Measurements from ENCODE around the gene DPP7.

GRCh38 chr9:137136261-137136880 is 21.8 kb upstream of the DPP7 start:
- TF ChIP-seq CTCF (conservative IDR thresholded peaks at IDR 0.05; ENCODE audit: low read length) (no peak), EZH2phosphoT487 (IDR thresholded peaks at IDR 0.05; ENCODE audit: borderline replicate concordance) (no peak)

All from Loucy (cell line).